Fibroblast of pulmonary artery (primary cell): ENCODE measurements around the gene SGO2.

ENCODE experiments used
- DNase-seq: peaks from one replicate; pipeline ENCODE4 v3.0.0-alpha.2; 2010; ENCODE audit warnings: low read depth
- H3K4me3 ChIP-seq: replicated peaks from 2 replicates; pipeline ENCODE4 v1.5.1; 2011; ENCODE audit warnings: low read depth, mild to moderate bottlenecking, control low read depth, low read length, moderate library complexity
- CTCF ChIP-seq: IDR thresholded peaks from 2 replicates; pipeline ENCODE4 v1.5.1; 2011; ENCODE audit warnings: mild to moderate bottlenecking, control low read depth, low read length, inconsistent platforms; ENCODE audit errors: missing control alignments

Gene SGO2

GRCh38 chr2:200618590-200619021, 92.6 kb downstream of the SGO2 start:
- peak; percentile 84 for DNase-seq
- H3K4me3 ChIP-seq, result no peak overlapping the region
- peak; percentile 42 for TF ChIP-seq CTCF

- TF ChIP-seq CTCF, result no peak
- H3K4me3 ChIP-seq, result no peak overlapping the region
- DNase-seq, result no peak
These were observed 93.3 kb downstream of the SGO2 start for GRCh38 chr2:200619279-200619678.

GRCh38 chr2:200620606-200621390, 94.8 kb downstream of the SGO2 start:
- no peak for DNase-seq
- no peak overlapping the region for H3K4me3 ChIP-seq
- TF ChIP-seq CTCF, result no peak

GRCh38 chr2:200622106-200622505, 96.1 kb downstream of the SGO2 start:
- TF ChIP-seq CTCF, result no peak
- H3K4me3 ChIP-seq, result no peak overlapping the region
- no peak for DNase-seq

- DNase-seq, result no peak
- TF ChIP-seq CTCF, result no peak
- H3K4me3 ChIP-seq, result no peak overlapping the region
These were observed 98.0 kb downstream of the SGO2 start for GRCh38 chr2:200624026-200624425.

- no peak for TF ChIP-seq CTCF
- no peak overlapping the region for H3K4me3 ChIP-seq
- DNase-seq, result peak; percentile 85
These were observed 98.7 kb downstream of the SGO2 start for GRCh38 chr2:200624658-200625057.

- no peak overlapping the region for H3K4me3 ChIP-seq
- TF ChIP-seq CTCF, result no peak
- DNase-seq, result no peak
These were observed 99.3 kb downstream of the SGO2 start for GRCh38 chr2:200625282-200625681.
